ENCODE results near the gene COL27A1. TPM values are rescaled to one million over a fixed set of nuclear protein-coding genes. Genes with fewer than 3 reads are reported as not detected.

The COL27A1 gene
- total RNA-seq, 2 donors from 2014 or later, result 18.5 to 57.1 TPM

DNA sequence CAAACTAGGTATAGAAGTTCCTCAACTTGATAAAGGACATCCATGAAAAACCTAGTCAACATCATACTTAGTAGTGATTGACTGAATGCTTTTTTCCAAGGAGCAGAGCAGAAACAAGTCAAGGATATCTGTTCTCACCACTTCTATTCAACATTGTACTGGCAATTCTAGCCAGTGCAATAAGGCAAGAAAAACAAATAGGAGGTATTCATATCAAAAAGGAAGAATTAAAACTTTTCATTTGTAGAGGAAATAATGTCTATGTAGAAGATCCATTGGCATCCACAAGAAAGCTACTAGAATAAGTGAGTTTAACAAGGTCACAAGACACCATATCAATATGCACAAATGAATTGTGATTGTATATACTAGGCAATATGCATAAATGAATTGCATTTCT, 139.3 kb downstream of the COL27A1 start:
- H3K27me3 ChIP-seq (replicated peaks; ENCODE audit: insufficient read depth), result no peaks in the 10 kb centered on the region
- H3K36me3 ChIP-seq, result peaks cover 31% of the 10 kb centered on the region
- peaks cover 0 to 5% of the 10 kb centered on the region in 2 donors for H3K4me1 ChIP-seq (ENCODE audit: control insufficient read depth in 1 of 2, low read depth in 2 of 2)
- no peak overlapping the region for H3K27ac ChIP-seq
- peaks cover 7% of the 10 kb centered on the region for H3K9me3 ChIP-seq
- TF ChIP-seq, protein P1, sequence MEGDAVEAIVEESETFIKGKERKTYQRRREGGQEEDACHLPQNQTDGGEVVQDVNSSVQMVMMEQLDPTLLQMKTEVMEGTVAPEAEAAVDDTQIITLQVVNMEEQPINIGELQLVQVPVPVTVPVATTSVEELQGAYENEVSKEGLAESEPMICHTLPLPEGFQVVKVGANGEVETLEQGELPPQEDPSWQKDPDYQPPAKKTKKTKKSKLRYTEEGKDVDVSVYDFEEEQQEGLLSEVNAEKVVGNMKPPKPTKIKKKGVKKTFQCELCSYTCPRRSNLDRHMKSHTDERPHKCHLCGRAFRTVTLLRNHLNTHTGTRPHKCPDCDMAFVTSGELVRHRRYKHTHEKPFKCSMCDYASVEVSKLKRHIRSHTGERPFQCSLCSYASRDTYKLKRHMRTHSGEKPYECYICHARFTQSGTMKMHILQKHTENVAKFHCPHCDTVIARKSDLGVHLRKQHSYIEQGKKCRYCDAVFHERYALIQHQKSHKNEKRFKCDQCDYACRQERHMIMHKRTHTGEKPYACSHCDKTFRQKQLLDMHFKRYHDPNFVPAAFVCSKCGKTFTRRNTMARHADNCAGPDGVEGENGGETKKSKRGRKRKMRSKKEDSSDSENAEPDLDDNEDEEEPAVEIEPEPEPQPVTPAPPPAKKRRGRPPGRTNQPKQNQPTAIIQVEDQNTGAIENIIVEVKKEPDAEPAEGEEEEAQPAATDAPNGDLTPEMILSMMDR (IDR thresholded peaks at IDR 0.05), result no peak
- ATAC-seq (ENCODE audit: insufficient number of reproducible peaks, low FRiP score, low read depth), result no peak
- DNase-seq (ENCODE audit: low spot score), result no peak
- no peak overlapping the region for H3K4me3 ChIP-seq

DNA sequence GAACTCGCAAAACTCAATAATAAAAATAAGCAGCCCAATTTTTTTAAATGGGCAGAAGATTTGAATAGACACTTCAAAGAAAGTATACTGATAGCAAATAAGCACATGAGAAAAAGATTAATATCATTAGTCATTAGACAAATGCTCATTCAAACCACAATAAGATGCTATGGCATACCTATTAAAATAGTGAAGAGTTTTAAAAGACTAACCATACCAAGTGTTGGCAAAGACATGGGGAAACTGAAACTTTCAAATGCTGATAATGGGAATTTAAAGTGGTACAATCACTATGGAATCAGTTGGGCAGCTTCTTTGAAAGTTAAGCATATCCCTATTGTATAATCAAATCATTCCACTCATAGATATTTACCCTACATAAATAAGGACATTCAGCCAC, 141.0 kb downstream of the COL27A1 start:
- TF ChIP-seq, protein P1 (IDR thresholded peaks at IDR 0.05), result no peak
- Histone ChIP-seq H3K27ac (no peak overlapping the region), H3K36me3 (peaks cover 38% of the 10 kb centered on the region), H3K4me3 (no peak overlapping the region), H3K4me1 (ENCODE audit: control insufficient read depth in 1 of 2, low read depth in 2 of 2) (peaks cover 0 to 5% of the 10 kb centered on the region in 2 donors), H3K9me3 (peaks cover 7% of the 10 kb centered on the region), H3K27me3 (replicated peaks; ENCODE audit: insufficient read depth) (no peaks in the 10 kb centered on the region)
- DNase-seq (ENCODE audit: low spot score) (no peak), ATAC-seq (ENCODE audit: insufficient number of reproducible peaks, low FRiP score, low read depth) (no peak)

- H3K4me1 ChIP-seq (ENCODE audit: control insufficient read depth in 1 of 2, low read depth in 2 of 2), result peaks cover 0 to 7% of the 10 kb centered on the region in 2 donors
- peaks cover 7% of the 10 kb centered on the region for H3K9me3 ChIP-seq
- TF ChIP-seq, protein P1 (IDR thresholded peaks at IDR 0.05), result no peak
- peaks cover 36% of the 10 kb centered on the region for H3K36me3 ChIP-seq
- ATAC-seq (ENCODE audit: insufficient number of reproducible peaks, low FRiP score, low read depth) (no peak), DNase-seq (ENCODE audit: low spot score) (no peak)
- no peak overlapping the region for H3K4me3 ChIP-seq
- H3K27ac ChIP-seq, result no peak overlapping the region
- no peaks in the 10 kb centered on the region for H3K27me3 ChIP-seq (replicated peaks; ENCODE audit: insufficient read depth)
These were observed 144.2 kb downstream of the COL27A1 start for GRCh38 chr9:114299286-114300152.

DNA sequence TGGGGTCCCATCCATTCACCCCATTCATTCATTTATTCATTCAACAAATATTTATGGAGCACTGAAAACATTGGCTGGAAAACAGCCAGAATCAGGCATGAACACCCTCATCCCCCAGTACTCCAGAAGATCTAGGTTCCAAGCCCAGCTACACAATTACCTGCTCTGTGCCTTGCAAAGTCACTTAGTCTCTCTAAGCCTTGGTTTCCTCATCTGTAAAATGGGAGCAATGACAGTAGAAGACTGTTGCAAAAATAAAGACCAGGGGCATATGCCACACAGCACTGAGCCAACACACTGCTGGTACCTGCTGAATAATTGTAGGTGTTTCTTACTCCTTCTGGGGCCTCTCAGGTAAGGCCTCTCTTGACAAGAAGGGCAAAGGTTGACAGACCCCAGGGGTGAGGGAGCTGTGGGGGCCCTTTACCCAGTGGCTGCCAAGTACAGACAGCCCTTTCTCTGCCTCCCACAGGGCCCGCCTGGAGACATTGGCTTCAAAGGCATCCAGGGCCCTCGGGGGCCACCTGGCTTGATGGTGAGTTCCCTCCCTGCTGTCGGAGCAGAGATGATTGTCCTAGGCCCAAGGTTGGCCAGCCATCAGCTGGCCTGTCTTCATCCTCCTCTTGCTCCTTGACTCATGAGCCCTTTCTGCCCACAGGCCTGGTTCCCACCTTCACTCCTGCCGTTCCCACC, 145.0 kb downstream of the COL27A1 start:
- TF ChIP-seq, protein P1 (IDR thresholded peaks at IDR 0.05), result no peak
- DNase-seq (ENCODE audit: low spot score) (no peak), ATAC-seq (ENCODE audit: insufficient number of reproducible peaks, low FRiP score, low read depth) (no peak)
- H3K27ac ChIP-seq, result no peak overlapping the region
- H3K9me3 ChIP-seq, result no peaks in the 10 kb centered on the region
- H3K27me3 ChIP-seq (replicated peaks; ENCODE audit: insufficient read depth), result no peaks in the 10 kb centered on the region
- H3K4me3 ChIP-seq, result no peak overlapping the region
- peaks cover 0 to 8% of the 10 kb centered on the region in 2 donors for H3K4me1 ChIP-seq (ENCODE audit: control insufficient read depth in 1 of 2, low read depth in 2 of 2)
- peaks cover 31% of the 10 kb centered on the region for H3K36me3 ChIP-seq
